Thoracic aorta (tissue), 2 donors: ENCODE data around the gene WIPF3. TPM values are rescaled to one million over a fixed set of nuclear protein-coding genes. Genes with fewer than 3 reads are reported as not detected.

Source experiments
- ATAC-seq: fragments of 150-250 bp; one replicate; pipeline ENCODE4 v1.8.0; 2017; ENCODE audit warnings: low read depth; ENCODE audit not compliant: insufficient number of reproducible peaks, low FRiP score
- DNase-seq: peaks from one replicate; pipeline ENCODE4 v3.0.0-alpha.2; 2020; ENCODE audit warnings: low spot score
- H3K27ac ChIP-seq, 2 donors: fragments of 200-600 bp; sonication (generic); 1 replicate in 1 of 2; 2 replicates in 1 of 2; pipeline ENCODE4 v1.5.1; 2016; ENCODE audit warnings: mild to moderate bottlenecking in 2 of 2, moderate library complexity in 2 of 2
- H3K27me3 ChIP-seq: fragments of 200-600 bp; sonication (generic); replicated peaks from 2 replicates; pipeline ENCODE4 v1.6.0; 2016; ENCODE audit warnings: mild to moderate bottlenecking; ENCODE audit not compliant: insufficient read depth
- H3K36me3 ChIP-seq: fragments of 200-600 bp; sonication (generic); one replicate; pipeline ENCODE4 v1.5.1; 2016
- H3K4me1 ChIP-seq, 2 donors: fragments of 200-600 bp; sonication (generic); 1 replicate in 1 of 2; 2 replicates in 1 of 2; pipeline versions ENCODE4 v1.5.1 to v1.6.0; 2016; ENCODE audit warnings: low read depth in 2 of 2, mild to moderate bottlenecking in 1 of 2; ENCODE audit not compliant: control insufficient read depth in 1 of 2
- H3K4me3 ChIP-seq: fragments of 200-600 bp; sonication (generic); 2 replicates; pipeline ENCODE4 v1.5.1; 2016; ENCODE audit warnings: mild to moderate bottlenecking
- H3K9me3 ChIP-seq: fragments of 200-600 bp; sonication (generic); 2 replicates; pipeline ENCODE4 v1.5.1; 2016
- CTCF ChIP-seq: fragments of 200-600 bp; sonication (generic); IDR thresholded peaks from one replicate; pipeline ENCODE4 v1.5.1; 2019; ENCODE audit warnings: antibody characterized with exemption
- total RNA-seq, 2 donors: library from RNA; depleted of rRNA; stranded (reverse); fragments of >200 nt; gene quantifications; one replicate each; pipeline versions ENCODE4 v1.1.0 to v1.2.3, GENCODE V29; 2016

WIPF3 gene
- total RNA-seq, 2 donors from 2014 or later, result 2.4 to 3.7 TPM

- Histone ChIP-seq H3K36me3 (peaks cover 68% of the 10 kb centered on the region), H3K27ac (no peak overlapping the region), H3K4me3 (no peak overlapping the region), H3K27me3 (no peaks in the 10 kb centered on the region), H3K9me3 (no peaks in the 10 kb centered on the region), H3K4me1 (no peaks in the 10 kb centered on the region)
- DNase-seq (no peak), ATAC-seq (no peak)
- no peak for TF ChIP-seq CTCF
Observed at GRCh38 chr7:29940199-29940598, 133.9 kb downstream of the WIPF3 start.

DNA sequence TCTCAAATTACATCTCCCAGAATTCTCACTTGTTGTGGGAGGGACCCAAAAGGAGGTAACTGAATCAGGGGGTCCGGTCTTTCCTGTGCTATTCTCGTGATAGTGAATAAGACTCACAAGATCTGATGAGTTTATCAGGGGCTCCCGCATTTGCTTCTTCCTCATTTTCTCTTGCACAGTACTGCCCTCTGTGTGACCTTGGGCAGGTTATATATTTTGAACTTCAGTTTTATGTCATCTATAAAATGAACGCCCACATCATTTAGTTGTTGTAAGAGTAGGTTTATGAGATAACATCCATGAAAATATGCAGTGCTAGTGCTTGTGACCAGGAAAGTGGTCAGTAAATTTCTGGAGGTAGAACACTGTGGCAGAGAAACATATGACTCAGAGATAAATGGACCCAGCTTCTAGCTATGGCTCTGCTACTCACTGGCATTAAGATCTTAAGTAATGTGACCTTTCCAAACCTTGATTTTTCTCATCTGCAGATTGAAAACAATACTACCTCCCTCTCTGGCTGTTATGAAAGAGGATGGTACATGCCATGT, 139.0 kb downstream of the WIPF3 start:
- TF ChIP-seq CTCF, result no peak
- peaks cover 26% of the 10 kb centered on the region for H3K36me3 ChIP-seq
- no peaks in the 10 kb centered on the region for H3K27me3 ChIP-seq
- H3K4me3 ChIP-seq, result no peak overlapping the region
- no peak for ATAC-seq
- no peaks in the 10 kb centered on the region for H3K9me3 ChIP-seq
- DNase-seq, result no peak
- peaks cover 0 to 6% of the 10 kb centered on the region in 2 donors for H3K4me1 ChIP-seq
- no peak overlapping the region for H3K27ac ChIP-seq

DNA sequence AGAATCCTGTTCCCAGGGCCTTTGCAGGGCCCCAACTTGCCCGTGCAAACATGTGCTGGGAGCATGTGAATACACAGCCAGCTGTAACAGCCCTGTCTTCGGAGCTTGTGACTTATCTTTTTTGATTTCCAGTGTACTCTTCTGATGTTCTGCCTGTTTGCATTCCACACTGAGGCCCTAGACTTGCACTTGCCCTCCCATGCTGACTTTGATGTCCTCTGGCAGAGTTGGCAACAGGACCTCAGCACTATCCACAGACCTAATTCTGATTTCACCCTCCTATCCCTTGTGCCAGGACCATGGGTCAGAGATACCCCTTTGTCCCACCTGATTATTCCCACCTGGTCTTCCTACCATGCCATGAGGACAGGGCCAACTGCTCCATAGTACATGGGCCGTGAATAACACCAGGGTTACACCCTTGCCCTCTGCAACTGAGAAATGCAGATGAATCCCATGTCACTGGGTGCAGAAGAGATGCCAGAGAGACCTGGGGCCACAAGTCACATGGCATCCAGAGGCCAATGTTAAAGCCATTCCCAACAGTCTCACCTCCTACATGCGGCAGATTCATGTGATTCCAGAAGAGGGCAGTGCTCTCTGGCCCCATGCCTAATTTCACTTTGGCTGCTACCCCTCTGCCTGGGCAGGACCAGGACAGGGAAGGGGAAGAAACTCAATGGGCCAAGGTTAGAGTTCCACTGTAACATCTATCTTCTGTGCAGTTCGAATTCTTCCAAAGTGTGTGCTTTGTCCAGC, 140.3 kb downstream of the WIPF3 start:
- TF ChIP-seq CTCF, result peak; percentile 30
- DNase-seq (no peak), ATAC-seq (no peak)
- Histone ChIP-seq H3K4me3 (no peak overlapping the region), H3K27ac (no peak overlapping the region), H3K4me1 (peaks cover 0 to 6% of the 10 kb centered on the region in 2 donors), H3K36me3 (peaks cover 22% of the 10 kb centered on the region), H3K9me3 (no peaks in the 10 kb centered on the region), H3K27me3 (no peaks in the 10 kb centered on the region)

DNA sequence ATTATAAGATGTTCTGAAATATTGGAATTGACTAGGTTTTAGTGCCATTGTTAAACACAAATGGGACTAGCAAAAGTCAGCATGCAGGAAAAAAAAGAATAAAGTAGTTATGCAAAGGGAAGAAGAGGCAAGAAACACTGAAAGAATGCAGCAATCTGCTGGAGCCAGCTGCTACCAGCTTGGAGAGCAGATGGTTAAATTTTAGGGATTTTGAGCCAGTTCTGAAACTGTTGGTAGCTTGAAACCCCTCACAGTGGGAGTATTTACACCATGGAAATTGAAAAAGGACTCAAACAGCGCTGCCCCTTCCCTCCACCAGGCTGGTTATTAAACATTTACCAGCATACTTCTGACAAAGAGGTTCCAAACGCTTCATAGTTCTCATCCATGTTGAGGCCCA, 142.3 kb downstream of the WIPF3 start:
- H3K4me3 ChIP-seq, result no peak overlapping the region
- peaks cover 9% of the 10 kb centered on the region for H3K36me3 ChIP-seq
- no peak overlapping the region for H3K27ac ChIP-seq
- no peak for TF ChIP-seq CTCF
- no peaks in the 10 kb centered on the region for H3K27me3 ChIP-seq
- H3K4me1 ChIP-seq, result peaks cover 1 to 10% of the 10 kb centered on the region in 2 donors
- H3K9me3 ChIP-seq, result no peaks in the 10 kb centered on the region
- no peak for DNase-seq
- no peak for ATAC-seq

GRCh38 chr7:29950480-29950879, 144.2 kb downstream of the WIPF3 start:
- Histone ChIP-seq H3K9me3 (no peaks in the 10 kb centered on the region), H3K4me3 (no peak overlapping the region), H3K27ac (no peak overlapping the region), H3K27me3 (no peaks in the 10 kb centered on the region), H3K36me3 (peaks cover 4% of the 10 kb centered on the region), H3K4me1 (peaks cover 5 to 15% of the 10 kb centered on the region in 2 donors)
- ATAC-seq (no peak), DNase-seq (no peak)
- no peak for TF ChIP-seq CTCF
